GM12878 (cell line): ENCODE results near the gene AHNAK2. TPM values are rescaled to one million over a fixed set of nuclear protein-coding genes. Genes with fewer than 3 reads are reported as not detected.

Experiments
- ATAC-seq: fragments of 200-7000 bp; cut with Tn5 transposase; 3 replicates; pipeline ENCODE4 v1.9.1; 2020; ENCODE audit warnings: mild to moderate bottlenecking, moderate library complexity
- BruUV-seq: library from RNA; stranded (reverse); fragments of 400-500 nt; replicated peaks from 2 replicates; lab custom pipeline; 2021; lab: Mats Ljungman, UMichigan
- CTCF ChIA-PET: fragments of 300-600 bp; sonication (Branson Sonifier 250); formaldehyde crosslinking; extraction: SDS; loops from one replicate; lab custom pipeline; 2021; ENCODE audit warnings: inconsistent platforms; lab: Yijun Ruan, JAX
- POLR2A ChIA-PET: fragments of 350-600 bp; formaldehyde crosslinking; extraction: SDS; loops from one replicate; lab custom pipeline; 2021; ENCODE audit warnings: inconsistent platforms; lab: Charles Lee
- RAD21 ChIA-PET: fragments of 300-600 bp; sonication (Branson Sonifier 250); formaldehyde crosslinking; loops from one replicate; lab custom pipeline; 2023; ENCODE audit warnings: antibody characterized with exemption; ENCODE audit not compliant: unreplicated experiment; lab: Charles Lee
- SMC1A ChIA-PET: fragments of 300-600 bp; sonication (Branson Sonifier 250); formaldehyde crosslinking; loops from one replicate; lab custom pipeline; 2023; ENCODE audit not compliant: unreplicated experiment, uncharacterized antibody; lab: Charles Lee
- DNase-seq: peaks from one replicate; pipeline ENCODE4 v3.0.0-alpha.2; 2011; ENCODE audit warnings: low read depth, low spot score
- FAIRE-seq: peaks from 3 replicates; lab custom pipeline; 2011; peaks lifted over from hg19 to GRCh38; lab: Jason Lieb, UNC
- H2AFZ ChIP-seq: 2 replicates; pipeline ENCODE4 v1.6.0; 2011; ENCODE audit warnings: low read depth, low read length, control low read depth; ENCODE audit not compliant: control insufficient read depth
- H3K27ac ChIP-seq: 2 replicates; pipeline ENCODE4 v1.5.1; 2011; ENCODE audit warnings: control low read depth; ENCODE audit not compliant: control insufficient read depth, insufficient read depth
- H3K27me3 ChIP-seq, 2 experiments: replicated peaks in 1 of 2; 2 replicates each; pipeline versions ENCODE4 v1.6.0 to v1.6.1; 2011; ENCODE audit warnings: low read length in 1 of 2; ENCODE audit not compliant: control insufficient read depth in 2 of 2, insufficient read depth in 2 of 2
- H3K36me3 ChIP-seq, 2 experiments: 2 replicates each; pipeline ENCODE4 v1.5.1; 2011; ENCODE audit warnings: low read length in 1 of 2; ENCODE audit not compliant: control insufficient read depth in 2 of 2, insufficient read depth in 2 of 2
- H3K4me1 ChIP-seq: 2 replicates; pipeline ENCODE4 v1.6.1; 2011; ENCODE audit warnings: mild to moderate bottlenecking, low read length, moderate library complexity, mixed read lengths; ENCODE audit not compliant: control insufficient read depth, insufficient read depth
- H3K4me2 ChIP-seq: 2 replicates; pipeline ENCODE4 v1.6.0; 2011; ENCODE audit warnings: control low read depth; ENCODE audit not compliant: control insufficient read depth, insufficient read depth
- H3K4me3 ChIP-seq: fragments of 200-600 bp; sonication (generic); 2 replicates; pipeline ENCODE4 v1.5.1; 2016
- H3K79me2 ChIP-seq: 2 replicates; pipeline ENCODE4 v1.6.0; 2011; ENCODE audit warnings: low read length; ENCODE audit not compliant: control insufficient read depth, insufficient read depth
- H3K9ac ChIP-seq: 2 replicates; pipeline ENCODE4 v1.8.0; 2011; ENCODE audit warnings: low read length, control low read depth, mixed read lengths; ENCODE audit not compliant: control insufficient read depth, insufficient read depth
- H3K9me3 ChIP-seq: replicated peaks from 3 replicates; pipeline ENCODE4 v1.5.1; 2011; ENCODE audit warnings: mild to moderate bottlenecking, low read length; ENCODE audit not compliant: control insufficient read depth, insufficient read depth
- H4K20me1 ChIP-seq: 2 replicates; pipeline ENCODE4 v1.6.0; 2011; ENCODE audit not compliant: control insufficient read depth, insufficient read depth
- ASH2L ChIP-seq: fragments of 300-600, 200-600 bp; sonication (generic); IDR thresholded peaks from 2 replicates; pipeline ENCODE4 v1.6.1; 2017; ENCODE audit warnings: low read depth, mild to moderate bottlenecking, borderline replicate concordance
- CBFB ChIP-seq: IDR thresholded peaks from 2 replicates; pipeline ENCODE4 v1.6.1; 2016; ENCODE audit warnings: antibody characterized with exemption, low read depth
- CEBPB ChIP-seq, 2 experiments: fragments of 150-350 bp in 1 of 2; IDR thresholded peaks; 2 replicates each; pipeline ENCODE4 v1.6.1; 2012 to 2014; ENCODE audit warnings: low read depth in 2 of 2, low read length in 2 of 2, borderline replicate concordance in 1 of 2, inconsistent platforms in 1 of 2
- IKZF2 ChIP-seq, 2 experiments: fragments of 450-650 bp; IDR thresholded peaks; 2 replicates each; pipeline ENCODE4 v1.6.1; 2017; ENCODE audit warnings: mild to moderate bottlenecking in 2 of 2, moderate library complexity in 2 of 2
- KDM1A ChIP-seq: fragments of 200-600 bp; sonication (generic); IDR thresholded peaks from 2 replicates; pipeline ENCODE4 v1.6.1; 2016; ENCODE audit warnings: borderline replicate concordance
- MYC ChIP-seq: IDR thresholded peaks from 2 replicates; pipeline ENCODE4 v1.6.1; 2011; ENCODE audit warnings: mild to moderate bottlenecking, low read length, moderate library complexity, inconsistent platforms; ENCODE audit not compliant: insufficient read depth, insufficient replicate concordance, insufficient read length, severe bottlenecking
- NR2C1 ChIP-seq: fragments of 450-650 bp; IDR thresholded peaks from 2 replicates; pipeline ENCODE4 v1.6.1; 2017; ENCODE audit warnings: antibody characterized with exemption, mild to moderate bottlenecking, moderate library complexity
- NR2C2 ChIP-seq: IDR thresholded peaks from 2 replicates; pipeline ENCODE4 v1.6.1; 2011; ENCODE audit warnings: borderline replicate concordance, low read depth; ENCODE audit not compliant: control insufficient read depth, insufficient read length
- PAX5 ChIP-seq: IDR thresholded peaks from 2 replicates; pipeline ENCODE4 v1.6.1; 2011; ENCODE audit warnings: low read depth, low read length, borderline replicate concordance
- PAX8 ChIP-seq: fragments of 450-650 bp; IDR thresholded peaks from 2 replicates; pipeline ENCODE4 v1.6.1; 2017; ENCODE audit warnings: mild to moderate bottlenecking, moderate library complexity
- POLR2AphosphoS5 ChIP-seq: IDR thresholded peaks from 2 replicates; pipeline ENCODE4 v1.6.1; 2011; ENCODE audit warnings: mild to moderate bottlenecking, low read length, inconsistent platforms
- RAD21 ChIP-seq: IDR thresholded peaks from 2 replicates; pipeline ENCODE4 v1.6.1; 2011; ENCODE audit warnings: mild to moderate bottlenecking, low read depth, low read length, moderate library complexity; ENCODE audit not compliant: insufficient read depth
- RAD51 ChIP-seq: fragments of 450-650 bp; IDR thresholded peaks from 2 replicates; pipeline ENCODE4 v1.6.1; 2016; ENCODE audit warnings: moderate library complexity, mild to moderate bottlenecking, inconsistent platforms
- SMAD1 ChIP-seq: fragments of 450-650 bp; IDR thresholded peaks from 2 replicates; pipeline ENCODE4 v1.6.1; 2018; ENCODE audit warnings: mild to moderate bottlenecking, low read depth; ENCODE audit not compliant: partially characterized antibody
- SMAD5 ChIP-seq: IDR thresholded peaks from 2 replicates; pipeline ENCODE4 v1.6.1; 2016; ENCODE audit warnings: antibody characterized with exemption, low read depth
- SPI1 ChIP-seq: IDR thresholded peaks from 2 replicates; pipeline ENCODE4 v1.6.1; 2011; ENCODE audit warnings: low read depth, mild to moderate bottlenecking, low read length, moderate library complexity, borderline replicate concordance; ENCODE audit not compliant: insufficient read depth
- STAT3 ChIP-seq: IDR thresholded peaks from 2 replicates; pipeline ENCODE4 v1.6.1; 2011; ENCODE audit warnings: low read depth, low read length, improper control_type of control experiment
- ZNF24 ChIP-seq: fragments of 450-650 bp; IDR thresholded peaks from 2 replicates; pipeline ENCODE4 v1.6.1; 2017; ENCODE audit warnings: antibody characterized with exemption, mild to moderate bottlenecking
- ZSCAN29 ChIP-seq: fragments of 450-650 bp; IDR thresholded peaks from 2 replicates; pipeline ENCODE4 v1.6.1; 2017; ENCODE audit warnings: mild to moderate bottlenecking, moderate library complexity
- WGBS: methylation state at CpG from one replicate; pipeline ENCODE4 v1.1.6; 2016; ENCODE audit warnings: low lambda C conversion rate; ENCODE audit not compliant: insufficient replicate concordance, insufficient coverage; ENCODE audit errors: missing lambda C conversion rate; 5-methylcytosine and 5-hydroxymethylcytosine counted together
- in situ Hi-C: fragments of 300-500 bp; cut with MboI; formaldehyde crosslinking; loops from 9 replicates; pipeline ENCODE4 v1.14.3; 2018; ENCODE audit warnings: mixed read lengths
- intact Hi-C: fragments of 100-400 bp; cut with micrococcal nuclease; formaldehyde crosslinking; loops from one replicate; pipeline ENCODE4 v1.14.2; 2022; ENCODE audit not compliant: unreplicated experiment
- polyA plus RNA-seq, 11 experiments: library from polyadenylated mRNA; depleted of rRNA in 4 of 11; unstranded in 6 of 11; stranded (reverse) in 5 of 11; fragments of >200 nt; fragmentation: Nextera tagmentation in 4 of 11; fragmentation: Illumina TruSeq in 1 of 11; extraction: Ambion mirVana in 4 of 11; extraction: Trizol in 1 of 11; gene quantifications; 1 replicate in 1 of 11; 2 replicates in 10 of 11; pipeline versions ENCODE4 v1.2.1 to v1.2.3, GENCODE V29; 2011 to 2016; ENCODE audit warnings: inconsistent platforms in 2 of 11, missing spikeins in 2 of 11, low read depth in 1 of 11
- total RNA-seq, 4 experiments: library from RNA; depleted of rRNA in 3 of 4; stranded (reverse); fragments of >200 nt in 3 of 4; fragmentation: Illumina TruSeq in 1 of 4; extraction: Trizol in 1 of 4; gene quantifications; 2 replicates each; pipeline versions ENCODE4 v1.2.1 to v1.2.3, GENCODE V29; 2013 to 2021
- TF ChIP-seq, protein P1 (sequence below): fragments of 450-650 bp; IDR thresholded peaks from 2 replicates; pipeline ENCODE4 v1.6.1; 2016; ENCODE audit warnings: mild to moderate bottlenecking
- TF ChIP-seq, protein P2 (sequence below): fragments of 450-650 bp; IDR thresholded peaks from 2 replicates; pipeline ENCODE4 v1.6.1; 2018; ENCODE audit warnings: mild to moderate bottlenecking, low read depth, moderate library complexity; ENCODE audit not compliant: partially characterized antibody

AHNAK2 gene
- total and polyA plus RNA-seq, 10 of the 15 experiments (the other 5 are each of a cell fraction or from before 2014, with no cell fraction given) = 0.03 to 0.10 TPM; not detected in 8

DNA sequence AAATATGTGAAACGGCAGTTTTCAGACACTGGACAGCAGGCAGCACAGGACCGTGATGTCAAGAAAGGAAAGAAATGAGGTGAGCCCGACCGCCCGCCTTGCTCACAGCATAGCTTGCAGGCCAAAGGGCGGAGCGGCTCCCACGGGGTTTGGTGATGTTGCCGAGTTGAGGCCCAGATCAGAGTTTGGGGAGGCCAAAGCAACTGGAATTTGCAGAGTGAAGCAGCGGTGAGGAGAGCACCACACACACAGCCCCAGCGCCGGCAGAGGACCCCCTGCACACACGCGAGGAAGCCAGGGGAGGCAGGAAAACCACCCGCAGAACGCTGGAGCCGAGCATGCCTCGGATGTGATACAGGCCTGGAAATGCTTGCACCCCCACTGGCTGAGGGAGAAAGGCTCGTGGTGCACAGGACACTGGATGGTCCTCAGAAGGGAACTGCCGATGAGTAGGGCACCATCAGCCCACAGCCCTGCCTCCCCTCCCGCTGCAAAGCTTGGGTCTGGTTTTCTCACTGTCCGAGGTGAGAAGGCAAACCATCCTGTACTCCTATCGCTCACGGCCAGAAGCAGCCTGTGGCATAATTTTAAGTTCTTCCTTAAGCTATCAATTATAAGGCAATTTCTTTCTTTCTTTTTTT is 79.2 kb downstream of the AHNAK2 start (continued):
- no peak for TF ChIP-seq NR2C2
- no peak for TF ChIP-seq IKZF2 (IDR thresholded peaks at IDR 0.05)
- TF ChIP-seq, protein P1, sequence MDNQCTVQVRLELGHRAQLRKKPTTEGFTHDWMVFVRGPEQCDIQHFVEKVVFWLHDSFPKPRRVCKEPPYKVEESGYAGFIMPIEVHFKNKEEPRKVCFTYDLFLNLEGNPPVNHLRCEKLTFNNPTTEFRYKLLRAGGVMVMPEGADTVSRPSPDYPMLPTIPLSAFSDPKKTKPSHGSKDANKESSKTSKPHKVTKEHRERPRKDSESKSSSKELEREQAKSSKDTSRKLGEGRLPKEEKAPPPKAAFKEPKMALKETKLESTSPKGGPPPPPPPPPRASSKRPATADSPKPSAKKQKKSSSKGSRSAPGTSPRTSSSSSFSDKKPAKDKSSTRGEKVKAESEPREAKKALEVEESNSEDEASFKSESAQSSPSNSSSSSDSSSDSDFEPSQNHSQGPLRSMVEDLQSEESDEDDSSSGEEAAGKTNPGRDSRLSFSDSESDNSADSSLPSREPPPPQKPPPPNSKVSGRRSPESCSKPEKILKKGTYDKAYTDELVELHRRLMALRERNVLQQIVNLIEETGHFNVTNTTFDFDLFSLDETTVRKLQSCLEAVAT = no peak
- no peak for TF ChIP-seq POLR2AphosphoS5
- no peak for TF ChIP-seq KDM1A
- TF ChIP-seq RAD21 = no peak
- no peak for TF ChIP-seq SMAD1
- TF ChIP-seq ZSCAN29 = no peak
- no peak for TF ChIP-seq PAX8
- no peak for TF ChIP-seq SPI1

- DNase-seq = no peak
- Histone ChIP-seq H3K27me3 (peaks cover 0 to 3% of the 10 kb centered on the region in 2 experiments; a peak in 1 of 4 replicates), H2AFZ (no peak overlapping the region), H3K9ac (no peak overlapping the region), H4K20me1 (no peaks in the 10 kb centered on the region), H3K79me2 (no peaks in the 10 kb centered on the region), H3K27ac (no peak overlapping the region), H3K36me3 (no peaks in the 10 kb centered on the region), H3K9me3 (no peaks in the 10 kb centered on the region; the same call in 1 of the 3 replicates), H3K4me3 (no peak overlapping the region), H3K4me1 (peaks cover 3% of the 10 kb centered on the region), H3K4me2 (no peak overlapping the region)
- no peak for FAIRE-seq
- ATAC-seq = no peak
- CTCF ChIA-PET = interaction anchor here (0.9 to 1.5 kb wide), 7 partner anchors 14 to 146 kb away, joined by 3 to 5 read pairs (median 3); partner anchors contain the start of gene PLD4
- BruUV-seq = no TSS peak
- intact Hi-C loops (loop anchor here (5.0 to 10.0 kb wide), 3 partner anchors 34 to 149 kb away; partner anchors contain the start of gene AHNAK2), in situ Hi-C loops (loop anchor here (10.0 kb wide), 1 partner anchor 147 kb away; no protein-coding TSS in a partner anchor)
- POLR2A ChIA-PET = no interaction called here
- WGBS = 44% methylated on average over 7 of the region's 7 CpGs
- SMC1A ChIA-PET = interaction anchor here (1.3 kb wide), 1 partner anchor 77 kb away, joined by 3 read pairs; no protein-coding TSS in a partner anchor
- RAD21 ChIA-PET = interaction anchor here (0.9 kb wide), 1 partner anchor 31 kb away, joined by 3 read pairs; no protein-coding TSS in a partner anchor
- TF ChIP-seq SMAD5 (no peak), MYC (no peak), ASH2L (no peak), NR2C1 (no peak), CEBPB (IDR thresholded peaks at IDR 0.05; ENCODE audit: borderline replicate concordance in 1 of 2, low read depth in 2 of 2, low read length in 2 of 2) (no peak), CBFB (no peak), RAD51 (no peak), ZNF24 (no peak), PAX5 (no peak), STAT3 (no peak), ZSCAN29 (no peak)
- TF ChIP-seq, protein P2, sequence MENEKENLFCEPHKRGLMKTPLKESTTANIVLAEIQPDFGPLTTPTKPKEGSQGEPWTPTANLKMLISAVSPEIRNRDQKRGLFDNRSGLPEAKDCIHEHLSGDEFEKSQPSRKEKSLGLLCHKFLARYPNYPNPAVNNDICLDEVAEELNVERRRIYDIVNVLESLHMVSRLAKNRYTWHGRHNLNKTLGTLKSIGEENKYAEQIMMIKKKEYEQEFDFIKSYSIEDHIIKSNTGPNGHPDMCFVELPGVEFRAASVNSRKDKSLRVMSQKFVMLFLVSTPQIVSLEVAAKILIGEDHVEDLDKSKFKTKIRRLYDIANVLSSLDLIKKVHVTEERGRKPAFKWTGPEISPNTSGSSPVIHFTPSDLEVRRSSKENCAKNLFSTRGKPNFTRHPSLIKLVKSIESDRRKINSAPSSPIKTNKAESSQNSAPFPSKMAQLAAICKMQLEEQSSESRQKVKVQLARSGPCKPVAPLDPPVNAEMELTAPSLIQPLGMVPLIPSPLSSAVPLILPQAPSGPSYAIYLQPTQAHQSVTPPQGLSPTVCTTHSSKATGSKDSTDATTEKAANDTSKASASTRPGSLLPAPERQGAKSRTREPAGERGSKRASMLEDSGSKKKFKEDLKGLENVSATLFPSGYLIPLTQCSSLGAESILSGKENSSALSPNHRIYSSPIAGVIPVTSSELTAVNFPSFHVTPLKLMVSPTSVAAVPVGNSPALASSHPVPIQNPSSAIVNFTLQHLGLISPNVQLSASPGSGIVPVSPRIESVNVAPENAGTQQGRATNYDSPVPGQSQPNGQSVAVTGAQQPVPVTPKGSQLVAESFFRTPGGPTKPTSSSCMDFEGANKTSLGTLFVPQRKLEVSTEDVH = no peak
These were observed 80.0 kb downstream of the AHNAK2 start for GRCh38 chr14:104898195-104898558.
